Kidney epithelial cell (primary cell): Measurements from ENCODE around the gene RHOT1. TPM values are rescaled to one million over a fixed set of nuclear protein-coding genes. Genes with fewer than 3 reads are reported as not detected.
A peak's percentile ranks its signal among the peaks of the same experiment; 100 is the strongest.

ENCODE experiments used
- DNase-seq: peaks from one replicate; pipeline ENCODE4 v3.0.0-alpha.2; 2010; ENCODE audit warnings: low read depth
- H3K27me3 ChIP-seq: 2 replicates; pipeline ENCODE4 v1.6.0; 2011; ENCODE audit warnings: low read length; ENCODE audit not compliant: control insufficient read depth, insufficient read depth
- H3K36me3 ChIP-seq: 2 replicates; pipeline ENCODE4 v1.5.1; 2011; ENCODE audit warnings: low read length; ENCODE audit not compliant: control insufficient read depth, insufficient read depth
- H3K4me3 ChIP-seq: 2 replicates; pipeline ENCODE4 v1.5.1; 2011; ENCODE audit warnings: low read depth, mild to moderate bottlenecking, control low read depth, low read length
- total RNA-seq: library from RNA; depleted of rRNA; stranded (reverse); fragments of >200 nt; gene quantifications from 2 replicates; pipeline ENCODE4 v1.2.3, GENCODE V29; 2015
- TF ChIP-seq, protein P1 (sequence below): IDR thresholded peaks from 2 replicates; pipeline ENCODE4 v1.5.1; 2011; ENCODE audit warnings: mild to moderate bottlenecking, moderate library complexity, low read length, control low read depth, inconsistent platforms; ENCODE audit not compliant: insufficient read depth, poor library complexity, severe bottlenecking

The RHOT1 gene
- total RNA-seq, 1 donor from 2014 or later: 37.2 TPM

DNA sequence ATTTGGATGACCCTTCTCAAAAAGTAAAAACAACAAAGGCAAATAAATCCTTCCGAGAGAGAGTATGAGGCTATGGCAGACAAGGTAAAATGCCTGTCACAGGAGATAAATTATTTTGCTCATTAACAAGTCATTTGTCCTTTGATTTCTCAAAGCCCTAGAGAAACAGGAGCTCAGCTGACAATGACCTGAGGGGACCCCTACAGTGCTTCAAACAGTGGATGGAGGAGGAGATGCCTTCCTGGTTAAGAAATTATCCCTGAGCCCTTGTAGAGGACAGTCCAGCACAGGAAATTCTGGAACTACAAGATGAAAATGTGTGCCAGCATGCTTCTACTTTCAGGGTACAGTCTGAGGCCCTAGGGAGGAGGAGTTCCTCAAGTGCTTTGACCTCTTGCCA lies 99.3 kb downstream of the RHOT1 start:
- Histone ChIP-seq H3K4me3 (no peak overlapping the region), H3K36me3 (no peaks in the 10 kb centered on the region), H3K27me3 (no peaks in the 10 kb centered on the region)
- TF ChIP-seq, protein P1, sequence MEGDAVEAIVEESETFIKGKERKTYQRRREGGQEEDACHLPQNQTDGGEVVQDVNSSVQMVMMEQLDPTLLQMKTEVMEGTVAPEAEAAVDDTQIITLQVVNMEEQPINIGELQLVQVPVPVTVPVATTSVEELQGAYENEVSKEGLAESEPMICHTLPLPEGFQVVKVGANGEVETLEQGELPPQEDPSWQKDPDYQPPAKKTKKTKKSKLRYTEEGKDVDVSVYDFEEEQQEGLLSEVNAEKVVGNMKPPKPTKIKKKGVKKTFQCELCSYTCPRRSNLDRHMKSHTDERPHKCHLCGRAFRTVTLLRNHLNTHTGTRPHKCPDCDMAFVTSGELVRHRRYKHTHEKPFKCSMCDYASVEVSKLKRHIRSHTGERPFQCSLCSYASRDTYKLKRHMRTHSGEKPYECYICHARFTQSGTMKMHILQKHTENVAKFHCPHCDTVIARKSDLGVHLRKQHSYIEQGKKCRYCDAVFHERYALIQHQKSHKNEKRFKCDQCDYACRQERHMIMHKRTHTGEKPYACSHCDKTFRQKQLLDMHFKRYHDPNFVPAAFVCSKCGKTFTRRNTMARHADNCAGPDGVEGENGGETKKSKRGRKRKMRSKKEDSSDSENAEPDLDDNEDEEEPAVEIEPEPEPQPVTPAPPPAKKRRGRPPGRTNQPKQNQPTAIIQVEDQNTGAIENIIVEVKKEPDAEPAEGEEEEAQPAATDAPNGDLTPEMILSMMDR: no peak
- DNase-seq: no peak

DNA sequence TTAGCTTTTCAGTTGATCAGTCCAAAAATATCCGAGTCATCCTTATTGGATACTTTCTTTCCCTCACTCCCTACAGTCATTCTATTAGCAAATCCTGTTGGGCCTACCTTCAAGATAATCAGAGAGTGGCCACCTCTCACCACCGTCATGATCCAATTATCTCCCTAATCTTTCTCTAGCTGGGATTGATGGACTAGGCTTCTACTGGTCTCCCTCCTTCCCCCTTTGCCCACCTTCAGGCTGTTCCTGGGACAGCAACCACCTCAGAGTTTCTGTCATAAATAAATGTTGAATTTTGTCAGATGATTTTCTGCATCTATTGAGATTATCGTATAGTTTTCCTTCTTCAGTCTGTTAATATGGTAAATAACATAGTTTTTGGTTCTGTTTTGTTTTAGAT lies 107.2 kb downstream of the RHOT1 start:
- no peaks in the 10 kb centered on the region for H3K27me3 ChIP-seq
- no peak overlapping the region for H3K4me3 ChIP-seq
- TF ChIP-seq, protein P1: no peak
- no peak for DNase-seq
- no peaks in the 10 kb centered on the region for H3K36me3 ChIP-seq

DNA sequence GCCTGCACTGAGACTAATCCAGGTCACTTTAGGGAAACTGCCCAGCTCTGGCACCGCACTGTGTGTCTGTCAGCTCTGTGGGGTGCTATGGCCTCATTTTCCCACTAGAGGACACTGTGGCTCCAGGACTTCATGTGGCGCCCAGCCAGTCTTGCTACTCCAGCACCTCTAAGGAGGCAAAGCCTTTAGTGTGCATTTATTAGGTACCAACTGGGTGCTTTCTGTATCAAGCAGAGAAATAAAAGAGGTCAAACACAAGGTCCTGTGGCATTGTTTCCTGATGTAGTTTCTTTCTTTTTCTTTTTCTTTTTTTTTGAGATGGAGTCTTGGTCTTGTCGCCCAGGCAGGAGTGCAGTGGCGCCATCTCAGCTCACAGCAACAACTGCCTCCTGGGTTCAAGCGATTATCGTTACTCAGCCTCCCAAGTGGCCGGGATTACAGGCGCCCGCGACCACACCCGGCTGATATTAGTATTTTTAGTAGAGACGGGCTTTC lies 110.9 kb downstream of the RHOT1 start:
- Histone ChIP-seq H3K36me3 (no peaks in the 10 kb centered on the region), H3K4me3 (no peak overlapping the region), H3K27me3 (peaks cover 9% of the 10 kb centered on the region)
- no peak for DNase-seq
- TF ChIP-seq, protein P1: peak; percentile 100

DNA sequence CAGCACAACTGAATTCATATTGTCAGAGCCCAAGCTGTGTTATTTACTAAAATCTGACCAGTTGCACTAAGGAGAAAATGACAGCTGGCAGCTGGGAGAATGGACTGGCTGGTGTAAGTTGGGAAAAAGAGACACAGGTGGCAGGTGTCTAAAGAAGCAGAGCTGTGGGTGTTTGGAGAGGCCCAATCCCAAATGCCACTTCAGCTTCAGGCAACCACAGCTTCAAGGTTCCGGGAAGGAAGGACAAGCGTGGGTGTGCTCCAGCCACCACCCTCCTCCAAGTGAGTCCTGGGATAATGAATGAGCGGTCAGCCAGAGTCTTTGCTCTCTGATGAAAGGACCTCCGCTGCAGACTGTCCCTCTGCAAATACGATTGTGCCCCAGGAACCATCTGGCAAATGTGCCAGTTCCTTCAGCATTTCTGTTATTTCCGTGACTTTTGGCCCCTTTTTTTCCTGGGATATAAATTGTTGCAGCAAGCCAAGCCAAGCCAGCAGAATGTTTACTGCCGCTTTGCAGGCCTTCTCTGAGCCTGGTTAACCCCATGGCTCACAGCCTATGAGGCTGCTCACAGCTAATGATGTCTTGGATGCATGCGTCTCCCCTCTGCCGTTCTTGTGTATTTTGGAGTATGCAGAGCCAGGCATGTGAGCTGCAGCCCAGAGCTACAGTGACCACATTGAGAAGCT lies 113.9 kb downstream of the RHOT1 start:
- H3K36me3 ChIP-seq: no peaks in the 10 kb centered on the region
- DNase-seq: no peak
- TF ChIP-seq, protein P1: no peak
- no peak overlapping the region for H3K4me3 ChIP-seq
- peaks cover 9% of the 10 kb centered on the region for H3K27me3 ChIP-seq

DNA sequence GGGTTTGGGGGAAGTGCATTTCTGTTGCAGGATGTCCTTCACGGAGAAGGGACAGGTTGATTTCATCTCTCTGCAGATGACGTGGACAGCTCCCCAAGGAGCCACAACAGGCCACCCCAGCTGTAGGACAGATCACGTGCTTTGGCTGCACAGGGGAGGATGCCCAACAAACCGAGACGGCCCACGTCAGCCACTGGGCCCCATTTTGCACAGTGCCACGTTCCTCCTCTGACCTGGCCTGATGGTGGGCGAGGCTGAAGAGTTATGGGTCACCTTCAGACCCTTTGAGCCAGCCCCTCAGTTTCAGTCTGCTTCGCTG lies 114.4 kb downstream of the RHOT1 start:
- no peak for DNase-seq
- TF ChIP-seq, protein P1: no peak

More for the DNA sequence above, 114.4 kb downstream of the RHOT1 start:
- Histone ChIP-seq H3K27me3 (peaks cover 9% of the 10 kb centered on the region), H3K4me3 (no peak overlapping the region), H3K36me3 (no peaks in the 10 kb centered on the region)
